ENCODE results near the gene NXPE4. TPM values are rescaled to one million over a fixed set of nuclear protein-coding genes. Genes with fewer than 3 reads are reported as not detected.

The NXPE4 gene
- total and polyA plus RNA-seq, 3 experiments from 2014 or later: not detected

DNA sequence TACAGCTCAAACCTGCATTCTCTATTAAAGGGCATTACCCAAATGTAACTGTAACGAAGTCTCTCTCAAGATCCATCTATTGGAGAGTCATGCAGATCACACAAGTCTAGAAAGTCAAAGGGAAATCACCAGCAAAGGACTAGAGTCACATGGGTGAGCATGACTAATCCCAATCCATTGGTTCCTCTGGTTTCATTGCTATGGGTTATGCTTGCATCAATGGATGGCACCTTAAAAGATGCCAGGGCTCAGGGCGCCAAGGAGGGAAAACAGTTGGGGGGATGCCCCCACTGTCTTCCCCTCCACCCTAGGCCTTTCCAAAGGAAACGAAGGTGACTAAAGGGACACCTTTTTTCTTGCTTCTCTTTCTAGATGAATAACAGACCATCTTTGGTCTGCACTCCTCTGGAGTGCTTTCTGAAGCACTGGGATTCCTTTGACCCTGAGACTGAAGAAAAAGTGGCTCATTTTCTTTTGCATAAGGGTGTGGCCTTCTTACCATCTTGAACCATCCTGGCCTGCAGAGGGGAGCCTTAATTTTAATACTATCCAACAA is 8.1 kb downstream of the NXPE4 start:
- Histone ChIP-seq H3K9me3 (ENCODE audit: low read length) (peaks cover 15% of the 10 kb centered on the region), H3K27me3 (ENCODE audit: insufficient read depth, low read length, poor library complexity, severe bottlenecking) (no peaks in the 10 kb centered on the region), H3K36me3 (ENCODE audit: insufficient read depth, low read length) (no peaks in the 10 kb centered on the region), H3K4me1 (ENCODE audit: insufficient read depth, low read length) (no peaks in the 10 kb centered on the region), H3K27ac (ENCODE audit: low read depth, low read length) (no peak overlapping the region), H3K4me3 (ENCODE audit: low read length) (no peak overlapping the region)
- Mint-ChIP-seq H3K36me3 (no peaks in the 10 kb centered on the region), H3K4me1 (no peaks in the 10 kb centered on the region), H3K9me3 (peaks cover 16 to 41% (median 23%) of the 10 kb centered on the region in 5 donors), H3K27me3 (peaks cover 3 to 9% of the 10 kb centered on the region in 2 donors), H3K27ac (no peak overlapping the region), H3K4me3 (no peak overlapping the region)
- POLR2A ChIA-PET: no interaction called here
- no peak for DNase-seq
- CTCF ChIA-PET: no interaction called here

DNA sequence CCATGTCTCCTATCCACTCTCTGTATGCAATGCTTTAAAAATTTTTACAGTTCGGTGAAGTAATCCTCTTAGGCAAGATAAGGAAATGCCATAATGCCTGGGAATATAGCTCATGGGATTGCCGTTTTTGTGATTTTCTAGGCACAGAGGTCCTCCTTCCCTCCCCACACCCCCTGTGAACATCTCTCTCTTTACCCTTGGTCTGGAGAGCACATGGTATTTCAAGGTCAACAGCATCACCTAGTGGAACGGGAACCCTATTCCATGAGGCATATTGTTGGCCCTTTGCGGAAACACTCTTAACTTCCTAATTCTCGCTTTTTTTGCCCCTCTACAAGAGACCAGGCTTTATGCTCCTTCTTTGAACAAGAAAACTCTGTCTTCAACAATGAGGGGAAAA is 8.8 kb downstream of the NXPE4 start:
- POLR2A ChIA-PET: no interaction called here
- CTCF ChIA-PET: no interaction called here

DNA sequence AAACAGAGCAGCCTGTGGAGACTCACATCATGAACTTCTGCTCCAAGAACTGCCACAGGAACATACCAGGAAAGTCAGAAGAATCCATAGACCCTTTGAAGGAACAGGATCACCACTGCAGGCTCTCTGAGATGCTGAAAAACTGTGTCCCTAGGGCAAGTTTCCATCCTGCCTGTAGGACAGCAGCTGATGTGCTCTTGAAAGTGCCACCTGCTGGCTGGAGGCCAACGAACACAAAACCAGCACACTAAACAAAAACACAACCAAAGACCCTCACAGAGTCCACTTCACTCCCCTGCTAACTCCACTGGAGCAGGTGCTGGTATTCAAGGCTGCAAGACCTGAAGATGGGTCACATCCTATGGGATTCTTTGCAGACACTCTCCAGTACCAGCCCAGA is 23.9 kb downstream of the NXPE4 start:
- no peaks in the 10 kb centered on the region for H3K4me1 Mint-ChIP-seq
- peaks cover 3 to 20% (median 4%) of the 10 kb centered on the region in 5 donors for H3K9me3 Mint-ChIP-seq
- H3K4me3 ChIP-seq (ENCODE audit: low read length): no peak overlapping the region
- no peaks in the 10 kb centered on the region for H3K36me3 ChIP-seq (ENCODE audit: insufficient read depth, low read length)
- H3K27ac ChIP-seq (ENCODE audit: low read depth, low read length): no peak overlapping the region
- H3K4me3 Mint-ChIP-seq: no peak overlapping the region
- no peaks in the 10 kb centered on the region for H3K27me3 ChIP-seq (ENCODE audit: insufficient read depth, low read length, poor library complexity, severe bottlenecking)
- ChIA-PET CTCF (no interaction called here), POLR2A (no interaction called here)
- H3K36me3 Mint-ChIP-seq: no peaks in the 10 kb centered on the region
- H3K4me1 ChIP-seq (ENCODE audit: insufficient read depth, low read length): no peaks in the 10 kb centered on the region
- H3K9me3 ChIP-seq (ENCODE audit: low read length): no peaks in the 10 kb centered on the region
- no peak for DNase-seq
- peaks cover 1 to 25% of the 10 kb centered on the region in 2 donors for H3K27me3 Mint-ChIP-seq
- H3K27ac Mint-ChIP-seq: no peak overlapping the region

More for the DNA sequence above, 8.8 kb downstream of the NXPE4 start:
- Mint-ChIP-seq H3K36me3 (no peaks in the 10 kb centered on the region), H3K4me1 (no peaks in the 10 kb centered on the region), H3K4me3 (no peak overlapping the region), H3K27me3 (peaks cover 0 to 9% of the 10 kb centered on the region in 2 donors), H3K27ac (no peak overlapping the region), H3K9me3 (peaks cover 16 to 41% (median 23%) of the 10 kb centered on the region in 5 donors)
- Histone ChIP-seq H3K27me3 (ENCODE audit: insufficient read depth, low read length, poor library complexity, severe bottlenecking) (no peaks in the 10 kb centered on the region), H3K9me3 (ENCODE audit: low read length) (peaks cover 15% of the 10 kb centered on the region), H3K4me3 (ENCODE audit: low read length) (no peak overlapping the region), H3K4me1 (ENCODE audit: insufficient read depth, low read length) (no peaks in the 10 kb centered on the region), H3K27ac (ENCODE audit: low read depth, low read length) (no peak overlapping the region), H3K36me3 (ENCODE audit: insufficient read depth, low read length) (no peaks in the 10 kb centered on the region)
- DNase-seq: no peak

DNA sequence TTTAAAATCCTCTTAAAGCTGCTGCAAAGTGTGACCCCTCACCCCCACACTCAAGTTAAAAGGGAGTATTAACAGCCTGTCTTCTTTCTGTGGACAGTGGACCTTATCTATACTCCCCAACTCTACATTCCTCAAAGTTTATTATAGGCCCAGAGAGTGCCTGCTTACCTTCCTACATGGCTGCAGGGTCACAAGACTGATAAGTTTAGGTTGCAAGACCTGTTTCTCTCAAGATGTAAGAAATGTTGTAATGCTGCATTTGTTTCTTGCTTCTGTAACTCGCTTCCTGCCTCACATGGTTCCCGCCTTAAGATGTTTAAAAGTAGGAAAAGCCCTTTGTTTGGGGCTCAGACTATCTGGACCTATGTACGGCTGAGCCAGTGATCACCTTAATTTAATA is 25.8 kb downstream of the NXPE4 start:
- Histone ChIP-seq H3K27ac (ENCODE audit: low read depth, low read length) (no peak overlapping the region), H3K4me1 (ENCODE audit: insufficient read depth, low read length) (no peaks in the 10 kb centered on the region), H3K36me3 (ENCODE audit: insufficient read depth, low read length) (no peaks in the 10 kb centered on the region), H3K4me3 (ENCODE audit: low read length) (no peak overlapping the region), H3K27me3 (ENCODE audit: insufficient read depth, low read length, poor library complexity, severe bottlenecking) (no peaks in the 10 kb centered on the region), H3K9me3 (ENCODE audit: low read length) (no peaks in the 10 kb centered on the region)
- no peak for DNase-seq
- no peak overlapping the region for H3K27ac Mint-ChIP-seq
- ChIA-PET POLR2A (no interaction called here), CTCF (no interaction called here)
- H3K27me3 Mint-ChIP-seq: peaks cover 1 to 25% of the 10 kb centered on the region in 2 donors
- no peaks in the 10 kb centered on the region for H3K4me1 Mint-ChIP-seq
- H3K9me3 Mint-ChIP-seq: peaks cover 0 to 13% (median 3%) of the 10 kb centered on the region in 5 donors
- no peaks in the 10 kb centered on the region for H3K36me3 Mint-ChIP-seq
- H3K4me3 Mint-ChIP-seq: no peak overlapping the region

DNA sequence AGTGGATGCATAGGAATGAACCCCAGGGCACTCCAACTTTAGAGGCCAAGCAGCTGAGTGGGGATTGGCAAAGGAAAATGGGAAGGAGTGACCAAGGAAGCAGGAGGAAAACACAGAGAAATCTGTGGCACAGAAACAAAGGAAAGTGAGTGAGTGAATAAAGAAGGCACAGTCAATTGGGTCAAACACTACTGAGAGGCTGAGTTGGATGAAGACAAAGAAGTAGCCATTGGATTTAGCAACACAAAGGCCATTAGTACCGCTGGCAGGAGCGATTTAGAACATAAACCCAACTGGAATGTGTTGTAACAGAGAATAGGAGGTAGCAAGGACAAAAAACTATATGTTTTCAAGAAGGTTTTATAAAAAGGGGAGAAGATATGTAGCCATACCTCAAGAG is 29.3 kb downstream of the NXPE4 start:
- Histone ChIP-seq H3K36me3 (ENCODE audit: insufficient read depth, low read length) (no peaks in the 10 kb centered on the region), H3K4me3 (ENCODE audit: low read length) (no peak overlapping the region), H3K27me3 (ENCODE audit: insufficient read depth, low read length, poor library complexity, severe bottlenecking) (no peaks in the 10 kb centered on the region), H3K27ac (ENCODE audit: low read depth, low read length) (no peak overlapping the region), H3K4me1 (ENCODE audit: insufficient read depth, low read length) (no peaks in the 10 kb centered on the region), H3K9me3 (ENCODE audit: low read length) (no peaks in the 10 kb centered on the region)
- peaks cover 6 to 38% of the 10 kb centered on the region in 2 donors for H3K27me3 Mint-ChIP-seq
- no peak for DNase-seq
- no peaks in the 10 kb centered on the region for H3K36me3 Mint-ChIP-seq
- no peaks in the 10 kb centered on the region for H3K9me3 Mint-ChIP-seq
- ChIA-PET POLR2A (no interaction called here), CTCF (no interaction called here)
- H3K27ac Mint-ChIP-seq: no peak overlapping the region
- H3K4me3 Mint-ChIP-seq: no peak overlapping the region
- H3K4me1 Mint-ChIP-seq: no peaks in the 10 kb centered on the region

DNA sequence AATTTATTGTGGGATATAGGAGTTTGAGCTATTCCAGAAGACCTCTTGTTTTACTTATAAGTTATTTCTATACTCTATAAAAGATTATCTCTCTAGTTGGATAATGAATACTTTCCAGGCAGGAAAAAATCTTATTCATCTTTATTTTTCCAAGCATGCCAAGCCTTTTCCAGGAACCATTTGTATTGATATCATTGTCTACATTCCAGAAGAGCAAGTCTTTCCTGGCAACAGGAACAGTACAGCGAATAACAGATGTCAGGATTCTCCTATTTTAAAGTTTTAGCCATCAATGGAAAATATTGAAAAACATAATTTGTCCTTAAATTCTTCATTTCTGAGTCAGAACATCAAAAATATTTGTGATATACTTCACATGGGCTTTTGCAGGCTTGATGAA is 30.8 kb downstream of the NXPE4 start:
- H3K4me1 Mint-ChIP-seq: no peaks in the 10 kb centered on the region
- no peaks in the 10 kb centered on the region for H3K36me3 Mint-ChIP-seq
- no peaks in the 10 kb centered on the region for H3K4me1 ChIP-seq (ENCODE audit: insufficient read depth, low read length)
- H3K9me3 ChIP-seq (ENCODE audit: low read length): no peaks in the 10 kb centered on the region
- CTCF ChIA-PET: no interaction called here
- H3K9me3 Mint-ChIP-seq: no peaks in the 10 kb centered on the region
- no peak for DNase-seq
- H3K4me3 Mint-ChIP-seq: no peak overlapping the region
- H3K36me3 ChIP-seq (ENCODE audit: insufficient read depth, low read length): no peaks in the 10 kb centered on the region
- H3K27me3 ChIP-seq (ENCODE audit: insufficient read depth, low read length, poor library complexity, severe bottlenecking): no peaks in the 10 kb centered on the region
- H3K27ac ChIP-seq (ENCODE audit: low read depth, low read length): no peak overlapping the region
- POLR2A ChIA-PET: no interaction called here
- no peak overlapping the region for H3K27ac Mint-ChIP-seq
- no peak overlapping the region for H3K4me3 ChIP-seq (ENCODE audit: low read length)
- peaks cover 6 to 36% of the 10 kb centered on the region in 2 donors for H3K27me3 Mint-ChIP-seq

DNA sequence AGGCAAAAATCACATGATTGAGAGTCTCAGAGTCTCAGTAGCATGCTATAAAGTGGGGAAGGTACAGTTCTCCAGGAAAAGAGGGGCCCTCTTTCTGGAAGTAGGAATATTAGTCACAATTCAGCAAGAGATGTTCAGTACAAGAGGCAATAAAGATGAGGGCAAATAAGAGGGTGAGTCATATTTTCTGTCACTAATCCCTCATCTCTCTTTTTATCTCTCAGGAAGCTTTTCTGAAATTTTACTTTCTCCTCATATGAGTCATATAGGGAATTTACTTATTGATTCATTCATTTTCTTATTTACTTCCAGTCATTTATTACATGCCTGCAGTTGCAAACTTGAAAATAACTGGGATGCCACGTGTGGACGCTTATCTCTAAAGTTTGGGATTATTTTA is 32.5 kb downstream of the NXPE4 start:
- Histone ChIP-seq H3K4me3 (ENCODE audit: low read length) (no peak overlapping the region), H3K36me3 (ENCODE audit: insufficient read depth, low read length) (no peaks in the 10 kb centered on the region), H3K4me1 (ENCODE audit: insufficient read depth, low read length) (no peaks in the 10 kb centered on the region), H3K9me3 (ENCODE audit: low read length) (no peaks in the 10 kb centered on the region), H3K27me3 (ENCODE audit: insufficient read depth, low read length, poor library complexity, severe bottlenecking) (no peaks in the 10 kb centered on the region), H3K27ac (ENCODE audit: low read depth, low read length) (no peak overlapping the region)
- H3K36me3 Mint-ChIP-seq: no peaks in the 10 kb centered on the region
- no peak overlapping the region for H3K27ac Mint-ChIP-seq
- DNase-seq: no peak
- no peaks in the 10 kb centered on the region for H3K4me1 Mint-ChIP-seq
- ChIA-PET CTCF (no interaction called here), POLR2A (no interaction called here)
- peaks cover 7 to 30% of the 10 kb centered on the region in 2 donors for H3K27me3 Mint-ChIP-seq
- no peak overlapping the region for H3K4me3 Mint-ChIP-seq
- no peaks in the 10 kb centered on the region for H3K9me3 Mint-ChIP-seq

DNA sequence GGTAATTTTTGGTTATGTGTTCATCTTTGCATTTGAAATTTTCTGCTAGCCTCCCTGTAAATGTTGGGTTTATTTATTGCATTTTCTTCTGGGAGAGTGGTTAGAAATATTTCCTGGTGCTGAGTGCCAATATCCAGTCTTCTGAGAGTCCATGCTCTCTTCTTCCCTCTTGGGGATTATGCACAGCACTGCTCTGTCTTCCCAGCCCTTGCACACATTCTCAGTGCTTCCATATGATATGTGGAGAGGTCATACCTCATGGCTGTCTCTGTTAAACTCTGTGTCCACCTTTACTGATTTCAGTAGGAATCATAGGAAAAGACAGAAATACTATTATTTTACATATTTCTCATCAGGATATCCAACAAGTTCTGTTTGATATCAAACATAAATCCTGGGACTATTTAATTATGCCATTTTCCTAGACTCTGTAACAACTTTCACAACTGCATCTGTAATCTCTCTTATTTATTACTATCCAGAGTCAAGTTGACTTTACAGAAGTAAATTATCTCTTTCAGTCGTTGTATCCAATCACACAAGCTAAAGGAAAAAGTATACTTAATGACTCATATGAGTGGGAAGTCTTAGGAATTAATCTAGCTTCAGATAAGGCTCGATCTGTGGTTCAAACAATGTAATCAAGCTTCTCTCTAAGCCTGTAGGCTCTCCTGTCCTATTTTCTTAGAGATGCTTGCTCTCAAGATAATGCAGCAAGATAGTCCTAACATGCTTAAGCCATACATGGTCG is 33.2 kb downstream of the NXPE4 start:
- Histone ChIP-seq H3K27me3 (ENCODE audit: insufficient read depth, low read length, poor library complexity, severe bottlenecking) (no peaks in the 10 kb centered on the region), H3K36me3 (ENCODE audit: insufficient read depth, low read length) (no peaks in the 10 kb centered on the region), H3K27ac (ENCODE audit: low read depth, low read length) (no peak overlapping the region), H3K4me3 (ENCODE audit: low read length) (no peak overlapping the region), H3K4me1 (ENCODE audit: insufficient read depth, low read length) (no peaks in the 10 kb centered on the region), H3K9me3 (ENCODE audit: low read length) (no peaks in the 10 kb centered on the region)
- Mint-ChIP-seq H3K4me3 (no peak overlapping the region), H3K9me3 (no peaks in the 10 kb centered on the region), H3K36me3 (no peaks in the 10 kb centered on the region), H3K4me1 (no peaks in the 10 kb centered on the region), H3K27me3 (peaks cover 9 to 26% of the 10 kb centered on the region in 2 donors), H3K27ac (no peak overlapping the region)
- ChIA-PET POLR2A (no interaction called here), CTCF (no interaction called here)
- no peak for DNase-seq

Measured in CD8-positive, alpha-beta memory T cell (primary cell).